Measurements from ENCODE around the gene MCF2L.
"Not testable (repeated sequence)": the region's sequence is repeated elsewhere in the genome, so short reads cannot be mapped to it uniquely, and the experiment has no call there.

The MCF2L gene, protein sequence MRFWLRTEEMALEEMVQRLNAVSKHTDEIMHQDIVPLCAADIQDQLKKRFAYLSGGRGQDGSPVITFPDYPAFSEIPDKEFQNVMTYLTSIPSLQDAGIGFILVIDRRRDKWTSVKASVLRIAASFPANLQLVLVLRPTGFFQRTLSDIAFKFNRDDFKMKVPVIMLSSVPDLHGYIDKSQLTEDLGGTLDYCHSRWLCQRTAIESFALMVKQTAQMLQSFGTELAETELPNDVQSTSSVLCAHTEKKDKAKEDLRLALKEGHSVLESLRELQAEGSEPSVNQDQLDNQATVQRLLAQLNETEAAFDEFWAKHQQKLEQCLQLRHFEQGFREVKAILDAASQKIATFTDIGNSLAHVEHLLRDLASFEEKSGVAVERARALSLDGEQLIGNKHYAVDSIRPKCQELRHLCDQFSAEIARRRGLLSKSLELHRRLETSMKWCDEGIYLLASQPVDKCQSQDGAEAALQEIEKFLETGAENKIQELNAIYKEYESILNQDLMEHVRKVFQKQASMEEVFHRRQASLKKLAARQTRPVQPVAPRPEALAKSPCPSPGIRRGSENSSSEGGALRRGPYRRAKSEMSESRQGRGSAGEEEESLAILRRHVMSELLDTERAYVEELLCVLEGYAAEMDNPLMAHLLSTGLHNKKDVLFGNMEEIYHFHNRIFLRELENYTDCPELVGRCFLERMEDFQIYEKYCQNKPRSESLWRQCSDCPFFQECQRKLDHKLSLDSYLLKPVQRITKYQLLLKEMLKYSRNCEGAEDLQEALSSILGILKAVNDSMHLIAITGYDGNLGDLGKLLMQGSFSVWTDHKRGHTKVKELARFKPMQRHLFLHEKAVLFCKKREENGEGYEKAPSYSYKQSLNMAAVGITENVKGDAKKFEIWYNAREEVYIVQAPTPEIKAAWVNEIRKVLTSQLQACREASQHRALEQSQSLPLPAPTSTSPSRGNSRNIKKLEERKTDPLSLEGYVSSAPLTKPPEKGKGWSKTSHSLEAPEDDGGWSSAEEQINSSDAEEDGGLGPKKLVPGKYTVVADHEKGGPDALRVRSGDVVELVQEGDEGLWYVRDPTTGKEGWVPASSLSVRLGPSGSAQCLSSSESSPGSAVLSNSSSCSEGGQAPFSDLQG

GRCh38 chr13:112968910-112969691, at the start of gene MCF2L:
MCF2L (plus strand) TSS chr13:112969214; CDS start chr13:112969380, 166 bp downstream.
- peak; percentile 68 for DNase-seq

GRCh38 chr13:112923962-112924361, 45.1 kb upstream of the MCF2L start:
- no peak for DNase-seq

DNA sequence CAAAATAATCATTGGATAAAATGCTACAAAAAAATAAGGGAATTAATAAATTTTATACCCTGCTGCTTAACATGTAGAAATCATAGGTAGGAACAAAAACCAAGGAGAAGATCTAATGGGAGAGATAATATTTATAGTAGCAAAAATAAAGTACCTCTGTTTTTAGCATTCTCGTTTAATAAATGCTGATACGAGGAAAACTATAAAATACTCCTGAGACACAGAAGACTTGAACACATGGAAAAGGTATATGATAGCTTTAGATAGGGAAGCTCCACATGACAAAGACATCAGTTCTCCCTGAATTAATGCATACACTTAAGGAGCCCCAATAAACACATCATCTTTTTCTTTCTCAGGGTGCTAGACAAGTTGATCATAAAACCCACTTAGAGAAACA, 44.6 kb upstream of the MCF2L start:
- DNase-seq, result no peak

DNA sequence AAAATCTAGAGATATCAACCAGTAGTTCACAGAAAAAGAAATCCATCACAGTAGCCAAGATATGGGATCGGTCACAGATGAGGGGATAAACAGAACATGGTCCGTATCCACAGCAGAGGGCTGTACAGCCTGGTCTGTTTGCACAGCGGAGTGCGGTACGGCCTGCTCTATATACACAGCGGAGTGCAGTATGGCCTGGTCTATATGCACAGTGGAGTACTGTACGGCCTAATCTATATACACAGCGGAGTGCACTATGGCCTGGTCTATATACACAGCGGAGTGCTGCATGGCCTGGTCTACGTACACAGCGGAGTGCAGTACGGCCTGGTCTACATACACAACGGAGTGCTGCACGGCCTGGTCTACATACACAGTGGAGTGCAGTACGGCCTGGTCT, 43.0 kb upstream of the MCF2L start:
- DNase-seq, result no peak

DNA sequence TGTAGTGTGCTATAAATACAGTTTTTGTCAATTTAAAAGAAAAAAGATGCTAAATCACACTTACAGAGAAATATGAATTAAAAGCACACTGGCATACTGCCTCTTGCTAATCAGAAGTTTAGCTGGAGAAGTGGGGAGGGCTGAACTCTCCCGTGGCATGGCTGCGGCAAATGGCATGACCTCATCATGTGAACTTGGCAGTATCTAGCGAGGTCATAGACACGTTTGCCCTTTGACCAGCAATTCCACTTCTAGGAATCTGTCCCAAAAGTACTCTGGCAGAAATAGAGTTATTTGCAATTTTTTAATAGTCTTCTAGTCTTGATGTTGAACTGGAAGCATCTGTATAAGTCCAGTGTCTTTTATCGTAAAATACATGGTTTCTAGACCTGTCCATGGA, 42.0 kb upstream of the MCF2L start:
- DNase-seq, result no peak

GRCh38 chr13:112928020-112928971, 40.7 kb upstream of the MCF2L start:
- DNase-seq, result no peak

DNA sequence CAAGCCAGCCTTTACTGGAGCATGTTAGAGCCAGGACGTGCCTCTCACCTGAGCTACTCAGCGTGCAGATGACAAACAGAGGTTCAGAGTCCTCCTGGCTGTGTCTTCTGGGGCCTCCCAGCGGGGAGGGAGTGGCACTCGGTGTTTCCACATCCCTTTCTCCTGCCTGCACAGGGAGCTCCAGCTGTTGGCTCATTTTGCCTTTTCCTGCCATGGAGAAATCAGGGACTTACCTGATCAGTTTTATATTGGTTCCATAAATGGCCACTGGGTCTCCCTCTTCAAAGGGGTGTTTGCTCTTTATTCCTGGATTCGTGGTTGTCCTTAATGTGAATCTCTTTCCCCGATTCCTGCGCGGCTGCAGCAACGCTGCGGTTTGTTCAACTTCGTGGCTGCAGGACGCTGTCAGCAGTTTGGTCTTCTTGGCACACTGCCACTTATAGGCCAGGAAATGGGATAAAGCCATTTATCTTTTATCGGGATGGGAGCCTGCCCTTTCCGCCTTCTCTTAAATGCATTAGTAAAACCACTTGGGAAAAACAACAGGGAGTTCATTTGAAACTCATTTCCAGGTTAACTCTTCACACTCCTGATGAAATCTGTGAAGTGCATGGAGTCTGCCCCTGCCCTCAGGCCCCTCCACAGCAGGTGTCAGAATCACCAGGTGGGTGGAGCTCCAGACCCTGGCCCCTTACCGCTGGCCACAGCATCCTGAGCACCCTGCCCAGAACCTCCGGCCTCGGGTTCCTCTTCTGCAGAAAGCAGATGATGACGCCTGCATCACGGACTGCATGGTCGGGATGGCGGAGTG, 39.8 kb upstream of the MCF2L start:
- peak; percentile 49 for DNase-seq

DNA sequence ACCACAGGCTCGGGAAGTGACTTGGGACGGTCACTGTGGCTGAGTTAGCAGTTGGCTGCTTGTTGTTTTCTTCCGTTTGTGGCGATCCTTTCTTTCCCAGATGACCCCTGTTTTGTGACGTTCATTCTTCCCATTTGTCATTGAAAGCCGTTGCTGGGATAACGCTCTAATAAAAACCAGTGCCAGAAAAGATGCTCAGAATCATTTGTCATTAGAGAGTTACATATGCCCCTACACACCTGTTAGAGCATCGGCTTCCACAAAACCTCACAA, 39.3 kb upstream of the MCF2L start:
- no peak for DNase-seq

GRCh38 chr13:112930192-112930591, 38.8 kb upstream of the MCF2L start:
- no peak for DNase-seq

GRCh38 chr13:112931028-112931934, 37.7 kb upstream of the MCF2L start:
- peak; percentile 78 for DNase-seq

- DNase-seq, result no peak
Observed at GRCh38 chr13:112932971-112933370, 36.0 kb upstream of the MCF2L start.

- no peak for DNase-seq
Observed at GRCh38 chr13:112933649-112934048, 35.4 kb upstream of the MCF2L start.

DNA sequence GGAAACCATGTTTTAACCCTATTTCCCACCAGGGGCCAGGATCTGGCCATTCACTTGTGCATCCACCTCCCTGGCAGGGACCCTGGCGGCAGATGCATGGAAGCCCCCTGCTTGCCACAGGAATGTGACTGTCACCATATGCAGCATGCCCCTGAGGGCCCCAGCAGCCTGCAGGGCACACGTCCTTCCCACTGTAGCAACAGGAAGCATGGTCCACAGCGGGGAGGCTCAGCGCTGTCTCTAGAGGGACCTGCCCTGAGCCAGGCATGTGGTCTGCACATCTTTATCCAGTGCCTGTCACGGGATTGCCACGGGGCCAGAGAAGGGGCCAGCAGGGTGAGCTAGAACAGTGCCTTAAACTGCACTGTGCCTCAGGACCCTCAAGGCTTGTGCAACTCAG, 34.9 kb upstream of the MCF2L start:
- DNase-seq, result no peak

GRCh38 chr13:112938680-112939079, 30.3 kb upstream of the MCF2L start:
- no peak for DNase-seq

DNA sequence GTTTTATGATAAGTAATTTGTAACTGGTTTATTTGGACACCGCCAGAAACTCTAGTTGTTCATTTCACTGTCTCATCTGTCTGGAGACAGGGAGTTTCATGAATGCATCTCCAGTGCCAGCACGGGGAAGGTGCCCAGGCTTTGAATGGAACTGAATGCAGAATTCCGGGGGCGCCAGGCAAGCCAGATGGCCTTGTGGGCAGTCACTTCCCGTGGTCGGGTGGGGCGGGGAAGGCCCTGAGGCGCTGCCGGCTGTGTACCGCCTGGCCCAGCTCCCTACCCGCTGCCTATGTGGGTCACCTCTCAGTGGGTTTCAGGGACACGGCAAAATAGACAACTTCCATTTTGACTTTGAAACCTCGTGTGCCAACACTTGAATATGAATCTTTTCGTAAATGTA, 28.8 kb upstream of the MCF2L start:
- peak; percentile 56 for DNase-seq

DNA sequence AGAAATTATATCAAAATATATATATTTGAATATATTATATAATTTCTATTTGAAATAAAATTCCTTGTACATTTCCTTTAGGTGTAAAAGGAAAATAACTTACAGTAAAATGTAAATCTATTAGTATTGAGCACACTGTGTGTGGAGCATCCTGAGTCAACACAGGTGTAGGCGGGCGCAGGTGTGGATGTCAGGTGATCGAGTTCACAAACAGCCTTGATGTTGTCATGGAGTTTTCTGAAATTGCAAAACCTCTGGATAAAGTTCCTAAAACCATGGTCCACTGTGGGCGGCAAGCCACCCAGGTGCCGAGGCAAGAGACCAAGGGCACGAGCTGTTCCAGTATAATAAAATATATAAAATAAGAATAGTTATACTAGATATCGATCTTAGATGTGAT, 27.7 kb upstream of the MCF2L start:
- no peak for DNase-seq

DNA sequence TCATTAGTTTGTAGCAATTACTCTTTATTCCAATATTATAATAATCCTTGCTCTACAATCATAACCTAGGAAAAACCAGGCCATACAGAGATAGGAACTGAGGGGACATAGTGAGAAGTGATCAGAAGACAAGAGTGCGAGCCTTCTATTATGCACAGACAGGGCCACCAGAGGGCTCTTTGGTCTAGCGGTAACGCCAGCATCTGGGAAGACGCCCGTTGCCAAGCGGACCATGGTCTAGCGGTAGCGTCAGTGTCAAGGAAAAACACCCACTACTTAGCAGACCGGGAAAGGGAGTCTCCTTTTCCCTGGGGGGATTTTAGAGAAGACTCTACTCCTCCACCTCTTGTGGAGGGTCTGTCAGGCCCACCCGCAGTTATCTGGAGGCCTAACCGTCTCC, 27.2 kb upstream of the MCF2L start:
- not testable (repeated sequence) for DNase-seq

DNA sequence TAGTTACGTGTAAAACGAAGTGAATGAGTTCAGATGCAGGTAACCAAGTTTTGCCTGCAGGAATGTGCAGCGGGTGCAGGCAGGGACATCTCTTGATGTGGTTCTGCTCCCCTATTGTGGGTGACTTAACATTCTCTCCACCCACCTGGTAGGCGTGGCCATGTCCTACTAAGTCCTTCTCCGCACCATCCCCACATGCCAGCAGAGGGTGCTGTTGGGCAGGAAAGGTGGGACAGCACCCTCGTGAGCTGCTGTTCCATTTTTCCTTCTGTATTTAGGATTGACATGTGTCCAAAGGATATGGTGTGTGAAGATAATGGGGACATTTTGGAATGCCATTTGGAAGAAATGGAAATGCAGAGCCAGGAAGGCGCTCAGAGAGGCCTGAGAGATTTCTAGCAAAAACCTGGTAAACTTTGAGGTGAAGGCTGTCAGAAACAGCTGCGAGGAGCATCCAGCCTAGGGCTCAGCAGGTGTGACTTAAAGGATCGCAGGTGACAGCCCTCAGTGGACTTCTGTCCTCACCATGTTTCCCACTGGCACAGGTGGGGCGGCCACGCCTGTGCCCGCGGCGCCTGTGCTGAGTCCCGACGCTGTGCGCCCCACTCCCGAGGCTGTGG, 26.2 kb upstream of the MCF2L start:
- peak; percentile 96 for DNase-seq

All from femur (tissue), 1 donor.